ENCODE results near the gene DNAJC16. TPM values are rescaled to one million over a fixed set of nuclear protein-coding genes. Genes with fewer than 3 reads are reported as not detected.

The DNAJC16 gene
- total and polyA plus RNA-seq, 2 of the 13 experiments (the other 11 are each of a cell fraction or from before 2014, with no cell fraction given), result 11.4 to 15.4 TPM

DNA sequence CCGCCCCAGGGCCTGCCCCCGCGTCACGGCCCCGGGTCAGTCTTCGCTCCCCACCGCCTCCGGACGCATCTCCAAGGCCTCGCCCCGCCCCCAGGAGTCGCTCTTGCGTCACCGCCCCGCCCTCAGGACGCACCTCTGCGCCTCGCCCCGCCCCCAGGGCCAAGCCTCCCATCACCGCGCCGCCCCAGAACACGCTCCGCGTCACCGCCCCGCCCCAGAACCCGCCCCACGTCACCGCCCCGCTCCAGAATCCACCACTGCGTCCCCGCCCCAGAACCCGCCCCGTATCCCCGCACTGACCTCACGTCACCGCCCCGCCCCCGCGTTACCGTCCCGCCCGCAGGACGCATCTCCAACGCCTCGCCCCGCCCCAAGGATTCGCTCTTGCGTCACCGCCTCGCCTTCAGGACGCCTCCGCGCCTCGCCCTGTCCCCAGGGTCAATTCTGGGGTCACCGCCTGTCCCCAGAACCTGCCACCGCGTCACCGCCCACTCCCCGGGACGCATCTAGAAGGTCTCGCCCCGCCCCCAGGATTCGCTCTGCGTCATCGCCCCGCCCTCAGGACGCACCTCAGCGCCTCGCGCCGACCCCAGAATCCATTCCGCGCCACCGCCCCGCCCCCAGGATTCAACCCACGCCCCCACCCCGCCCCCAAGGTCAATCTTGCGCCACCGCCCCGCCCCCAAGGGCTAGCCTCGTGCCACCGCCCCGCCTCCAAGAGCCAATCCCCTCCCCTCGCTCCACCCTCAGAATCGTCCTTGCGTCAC lies 2.2 kb upstream of the DNAJC16 start (continued):
- TF ChIP-seq, protein P1, sequence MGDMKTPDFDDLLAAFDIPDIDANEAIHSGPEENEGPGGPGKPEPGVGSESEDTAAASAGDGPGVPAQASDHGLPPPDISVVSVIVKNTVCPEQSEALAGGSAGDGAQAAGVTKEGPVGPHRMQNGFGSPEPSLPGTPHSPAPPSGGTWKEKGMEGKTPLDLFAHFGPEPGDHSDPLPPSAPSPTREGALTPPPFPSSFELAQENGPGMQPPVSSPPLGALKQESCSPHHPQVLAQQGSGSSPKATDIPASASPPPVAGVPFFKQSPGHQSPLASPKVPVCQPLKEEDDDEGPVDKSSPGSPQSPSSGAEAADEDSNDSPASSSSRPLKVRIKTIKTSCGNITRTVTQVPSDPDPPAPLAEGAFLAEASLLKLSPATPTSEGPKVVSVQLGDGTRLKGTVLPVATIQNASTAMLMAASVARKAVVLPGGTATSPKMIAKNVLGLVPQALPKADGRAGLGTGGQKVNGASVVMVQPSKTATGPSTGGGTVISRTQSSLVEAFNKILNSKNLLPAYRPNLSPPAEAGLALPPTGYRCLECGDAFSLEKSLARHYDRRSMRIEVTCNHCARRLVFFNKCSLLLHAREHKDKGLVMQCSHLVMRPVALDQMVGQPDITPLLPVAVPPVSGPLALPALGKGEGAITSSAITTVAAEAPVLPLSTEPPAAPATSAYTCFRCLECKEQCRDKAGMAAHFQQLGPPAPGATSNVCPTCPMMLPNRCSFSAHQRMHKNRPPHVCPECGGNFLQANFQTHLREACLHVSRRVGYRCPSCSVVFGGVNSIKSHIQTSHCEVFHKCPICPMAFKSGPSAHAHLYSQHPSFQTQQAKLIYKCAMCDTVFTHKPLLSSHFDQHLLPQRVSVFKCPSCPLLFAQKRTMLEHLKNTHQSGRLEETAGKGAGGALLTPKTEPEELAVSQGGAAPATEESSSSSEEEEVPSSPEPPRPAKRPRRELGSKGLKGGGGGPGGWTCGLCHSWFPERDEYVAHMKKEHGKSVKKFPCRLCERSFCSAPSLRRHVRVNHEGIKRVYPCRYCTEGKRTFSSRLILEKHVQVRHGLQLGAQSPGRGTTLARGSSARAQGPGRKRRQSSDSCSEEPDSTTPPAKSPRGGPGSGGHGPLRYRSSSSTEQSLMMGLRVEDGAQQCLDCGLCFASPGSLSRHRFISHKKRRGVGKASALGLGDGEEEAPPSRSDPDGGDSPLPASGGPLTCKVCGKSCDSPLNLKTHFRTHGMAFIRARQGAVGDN (CRISPR knock-in tag; IDR thresholded peaks at IDR 0.05), result peak; percentile 31
- TF ChIP-seq, protein P2, sequence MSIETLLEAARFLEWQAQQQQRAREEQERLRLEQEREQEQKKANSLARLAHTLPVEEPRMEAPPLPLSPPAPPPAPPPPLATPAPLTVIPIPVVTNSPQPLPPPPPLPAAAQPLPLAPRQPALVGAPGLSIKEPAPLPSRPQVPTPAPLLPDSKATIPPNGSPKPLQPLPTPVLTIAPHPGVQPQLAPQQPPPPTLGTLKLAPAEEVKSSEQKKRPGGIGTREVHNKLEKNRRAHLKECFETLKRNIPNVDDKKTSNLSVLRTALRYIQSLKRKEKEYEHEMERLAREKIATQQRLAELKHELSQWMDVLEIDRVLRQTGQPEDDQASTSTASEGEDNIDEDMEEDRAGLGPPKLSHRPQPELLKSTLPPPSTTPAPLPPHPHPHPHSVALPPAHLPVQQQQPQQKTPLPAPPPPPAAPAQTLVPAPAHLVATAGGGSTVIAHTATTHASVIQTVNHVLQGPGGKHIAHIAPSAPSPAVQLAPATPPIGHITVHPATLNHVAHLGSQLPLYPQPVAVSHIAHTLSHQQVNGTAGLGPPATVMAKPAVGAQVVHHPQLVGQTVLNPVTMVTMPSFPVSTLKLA (IDR thresholded peaks at IDR 0.05), result no peak
- TF ChIP-seq PHB2 (IDR thresholded peaks at IDR 0.05; ENCODE audit: partially characterized antibody), result no peak
- no peak for TF ChIP-seq PAX8 (CRISPR knock-in tag; IDR thresholded peaks at IDR 0.05; ENCODE audit: borderline replicate concordance)
- no peak for TF ChIP-seq SNAI1 (CRISPR knock-in tag; IDR thresholded peaks at IDR 0.05; ENCODE audit: borderline replicate concordance)
- TF ChIP-seq EZH2 (conservative IDR thresholded peaks at IDR 0.05; ENCODE audit: low read depth, low read length), result no peak
- no peak for TF ChIP-seq KLF16 (CRISPR knock-in tag; IDR thresholded peaks at IDR 0.05)
- no peak for TF ChIP-seq KLF13 (CRISPR knock-in tag; IDR thresholded peaks at IDR 0.05)
- TF ChIP-seq NFE2 (CRISPR knock-in tag; IDR thresholded peaks at IDR 0.05), result no peak
- TF ChIP-seq, protein P3, sequence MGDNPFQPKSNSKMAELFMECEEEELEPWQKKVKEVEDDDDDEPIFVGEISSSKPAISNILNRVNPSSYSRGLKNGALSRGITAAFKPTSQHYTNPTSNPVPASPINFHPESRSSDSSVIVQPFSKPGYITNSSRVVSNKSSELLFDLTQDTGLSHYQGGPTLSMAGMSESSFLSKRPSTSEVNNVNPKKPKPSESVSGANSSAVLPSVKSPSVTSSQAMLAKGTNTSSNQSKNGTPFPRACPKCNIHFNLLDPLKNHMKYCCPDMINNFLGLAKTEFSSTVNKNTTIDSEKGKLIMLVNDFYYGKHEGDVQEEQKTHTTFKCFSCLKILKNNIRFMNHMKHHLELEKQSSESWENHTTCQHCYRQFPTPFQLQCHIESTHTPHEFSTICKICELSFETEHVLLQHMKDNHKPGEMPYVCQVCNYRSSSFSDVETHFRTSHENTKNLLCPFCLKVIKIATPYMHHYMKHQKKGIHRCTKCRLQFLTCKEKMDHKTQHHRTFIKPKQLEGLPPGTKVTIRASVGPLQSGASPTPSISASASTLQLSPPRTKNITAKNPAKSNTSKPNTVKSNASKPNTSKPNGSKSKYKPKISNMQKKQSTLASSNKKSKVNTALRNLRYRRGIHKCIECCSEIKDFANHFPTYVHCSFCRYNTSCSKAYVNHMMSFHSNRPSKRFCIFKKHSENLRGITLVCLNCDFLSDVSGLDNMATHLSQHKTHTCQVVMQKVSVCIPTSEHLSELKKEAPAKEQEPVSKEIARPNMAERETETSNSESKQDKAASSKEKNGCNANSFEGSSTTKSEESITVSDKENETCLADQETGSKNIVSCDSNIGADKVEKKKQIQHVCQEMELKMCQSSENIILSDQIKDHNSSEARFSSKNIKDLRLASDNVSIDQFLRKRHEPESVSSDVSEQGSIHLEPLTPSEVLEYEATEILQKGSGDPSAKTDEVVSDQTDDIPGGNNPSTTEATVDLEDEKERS (CRISPR knock-in tag; IDR thresholded peaks at IDR 0.05), result no peak
- TF ChIP-seq, protein P4, sequence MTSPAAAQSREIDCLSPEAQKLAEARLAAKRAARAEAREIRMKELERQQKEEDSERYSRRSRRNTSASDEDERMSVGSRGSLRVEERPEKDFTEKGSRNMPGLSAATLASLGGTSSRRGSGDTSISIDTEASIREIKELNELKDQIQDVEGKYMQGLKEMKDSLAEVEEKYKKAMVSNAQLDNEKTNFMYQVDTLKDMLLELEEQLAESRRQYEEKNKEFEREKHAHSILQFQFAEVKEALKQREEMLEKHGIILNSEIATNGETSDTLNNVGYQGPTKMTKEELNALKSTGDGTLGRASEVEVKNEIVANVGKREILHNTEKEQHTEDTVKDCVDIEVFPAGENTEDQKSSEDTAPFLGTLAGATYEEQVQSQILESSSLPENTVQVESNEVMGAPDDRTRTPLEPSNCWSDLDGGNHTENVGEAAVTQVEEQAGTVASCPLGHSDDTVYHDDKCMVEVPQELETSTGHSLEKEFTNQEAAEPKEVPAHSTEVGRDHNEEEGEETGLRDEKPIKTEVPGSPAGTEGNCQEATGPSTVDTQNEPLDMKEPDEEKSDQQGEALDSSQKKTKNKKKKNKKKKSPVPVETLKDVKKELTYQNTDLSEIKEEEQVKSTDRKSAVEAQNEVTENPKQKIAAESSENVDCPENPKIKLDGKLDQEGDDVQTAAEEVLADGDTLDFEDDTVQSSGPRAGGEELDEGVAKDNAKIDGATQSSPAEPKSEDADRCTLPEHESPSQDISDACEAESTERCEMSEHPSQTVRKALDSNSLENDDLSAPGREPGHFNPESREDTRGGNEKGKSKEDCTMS (CRISPR knock-in tag; conservative IDR thresholded peaks at IDR 0.05), result no peak
- TF ChIP-seq, protein P5, sequence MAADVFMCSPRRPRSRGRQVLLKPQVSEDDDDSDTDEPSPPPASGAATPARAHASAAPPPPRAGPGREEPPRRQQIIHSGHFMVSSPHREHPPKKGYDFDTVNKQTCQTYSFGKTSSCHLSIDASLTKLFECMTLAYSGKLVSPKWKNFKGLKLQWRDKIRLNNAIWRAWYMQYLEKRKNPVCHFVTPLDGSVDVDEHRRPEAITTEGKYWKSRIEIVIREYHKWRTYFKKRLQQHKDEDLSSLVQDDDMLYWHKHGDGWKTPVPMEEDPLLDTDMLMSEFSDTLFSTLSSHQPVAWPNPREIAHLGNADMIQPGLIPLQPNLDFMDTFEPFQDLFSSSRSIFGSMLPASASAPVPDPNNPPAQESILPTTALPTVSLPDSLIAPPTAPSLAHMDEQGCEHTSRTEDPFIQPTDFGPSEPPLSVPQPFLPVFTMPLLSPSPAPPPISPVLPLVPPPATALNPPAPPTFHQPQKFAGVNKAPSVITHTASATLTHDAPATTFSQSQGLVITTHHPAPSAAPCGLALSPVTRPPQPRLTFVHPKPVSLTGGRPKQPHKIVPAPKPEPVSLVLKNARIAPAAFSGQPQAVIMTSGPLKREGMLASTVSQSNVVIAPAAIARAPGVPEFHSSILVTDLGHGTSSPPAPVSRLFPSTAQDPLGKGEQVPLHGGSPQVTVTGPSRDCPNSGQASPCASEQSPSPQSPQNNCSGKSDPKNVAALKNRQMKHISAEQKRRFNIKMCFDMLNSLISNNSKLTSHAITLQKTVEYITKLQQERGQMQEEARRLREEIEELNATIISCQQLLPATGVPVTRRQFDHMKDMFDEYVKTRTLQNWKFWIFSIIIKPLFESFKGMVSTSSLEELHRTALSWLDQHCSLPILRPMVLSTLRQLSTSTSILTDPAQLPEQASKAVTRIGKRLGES (CRISPR knock-in tag; IDR thresholded peaks at IDR 0.05; ENCODE audit: borderline replicate concordance), result no peak
- no peak for TF ChIP-seq ZNF724P (CRISPR knock-in tag; IDR thresholded peaks at IDR 0.05; ENCODE audit: borderline replicate concordance)
- TF ChIP-seq ELF3 (CRISPR knock-in tag; IDR thresholded peaks at IDR 0.05), result no peak

Data from HepG2 (cell line).